Fibroblast of lung (primary cell): ENCODE measurements around the gene CSNK2B. TPM values are rescaled to one million over a fixed set of nuclear protein-coding genes. Genes with fewer than 3 reads are reported as not detected.

Experiments
- DNase-seq, 2 donors: peaks; one replicate each; pipeline versions ENCODE4 v3.0.0 to v3.0.0-alpha.2; 2010; ENCODE audit warnings: low read depth in 2 of 2
- H2AFZ ChIP-seq: 2 replicates; pipeline ENCODE4 v1.5.1; 2012; ENCODE audit warnings: low read length, control low read depth, inconsistent platforms
- H3K27ac ChIP-seq: 2 replicates; pipeline ENCODE4 v1.5.1; 2011; ENCODE audit warnings: low read length, control low read depth; ENCODE audit not compliant: insufficient read depth
- H3K27me3 ChIP-seq: 2 replicates; pipeline ENCODE4 v1.5.1; 2011; ENCODE audit warnings: mild to moderate bottlenecking, low read length; ENCODE audit not compliant: control insufficient read depth, insufficient read depth
- H3K36me3 ChIP-seq: 2 replicates; pipeline ENCODE4 v1.5.1; 2011; ENCODE audit warnings: low read length; ENCODE audit not compliant: control insufficient read depth, insufficient read depth
- H3K4me1 ChIP-seq: 2 replicates; pipeline ENCODE4 v1.5.1; 2011; ENCODE audit warnings: low read length; ENCODE audit not compliant: control insufficient read depth, insufficient read depth; ENCODE audit errors: extremely low read depth
- H3K4me2 ChIP-seq: 2 replicates; pipeline ENCODE4 v1.5.1; 2011; ENCODE audit warnings: low read length, control low read depth; ENCODE audit not compliant: insufficient read depth; ENCODE audit errors: extremely low read depth
- H3K4me3 ChIP-seq, 4 experiments: fragments of 200-600 bp in 1 of 4; sonication (generic) in 1 of 4; replicated peaks in 1 of 4; 2 replicates each; pipeline ENCODE4 v1.5.1; 2011 to 2016; ENCODE audit warnings: low read length in 4 of 4, low read depth in 3 of 4, mild to moderate bottlenecking in 3 of 4, control low read depth in 2 of 4, inconsistent platforms in 1 of 4, mixed read lengths in 1 of 4; ENCODE audit not compliant: insufficient read depth in 1 of 4; ENCODE audit errors: control extremely low read depth in 1 of 4
- H3K79me2 ChIP-seq: 2 replicates; pipeline ENCODE4 v1.5.1; 2012; ENCODE audit warnings: mild to moderate bottlenecking, low read length, inconsistent platforms; ENCODE audit not compliant: control insufficient read depth, insufficient read depth
- H3K9ac ChIP-seq: 2 replicates; pipeline ENCODE4 v1.5.1; 2011; ENCODE audit warnings: mild to moderate bottlenecking, low read length, control low read depth; ENCODE audit not compliant: insufficient read depth
- H3K9me3 ChIP-seq: 2 replicates; pipeline ENCODE4 v1.5.1; 2012; ENCODE audit warnings: low read depth, low read length; ENCODE audit not compliant: control insufficient read depth, insufficient read depth
- H4K20me1 ChIP-seq: 2 replicates; pipeline ENCODE4 v1.5.1; 2011; ENCODE audit warnings: low read length; ENCODE audit not compliant: control insufficient read depth, insufficient read depth; ENCODE audit errors: extremely low read depth
- EZH2 ChIP-seq: IDR thresholded peaks from 2 replicates; pipeline ENCODE4 v1.5.1; 2012; ENCODE audit warnings: low read length, control low read depth, mild to moderate bottlenecking; ENCODE audit errors: missing control alignments
- polyA minus RNA-seq: library from RNA; depleted of rRNA, polyadenylated mRNA; stranded (reverse); fragments of >200 nt; gene quantifications from 2 replicates; pipeline ENCODE4 v1.2.3, GENCODE V29; 2011; ENCODE audit warnings: low replicate concordance
- polyA plus RNA-seq, 2 donors: library from polyadenylated mRNA; depleted of rRNA in 1 of 2; stranded (reverse) in 1 of 2; unstranded in 1 of 2; fragments of >200 nt; gene quantifications; 2 replicates each; pipeline ENCODE4 v1.2.1, GENCODE V29; 2011 to 2012; ENCODE audit warnings: missing spikeins in 1 of 2
- total RNA-seq: library from RNA; depleted of rRNA; stranded (reverse); fragments of >200 nt; gene quantifications from 2 replicates; pipeline ENCODE4 v1.2.1, GENCODE V29; 2014
- TF ChIP-seq, protein P1 (sequence below), 2 donors: IDR thresholded peaks in 1 of 2; conservative IDR thresholded peaks in 1 of 2; 1 replicate in 1 of 2; 2 replicates in 1 of 2; pipeline ENCODE4 v1.5.1; 2011 to 2012; ENCODE audit warnings: low read length in 2 of 2, control low read depth in 1 of 2, inconsistent platforms in 1 of 2, low read depth in 1 of 2, mild to moderate bottlenecking in 1 of 2

CSNK2B gene
- total RNA-seq (67.2 and 70.9 TPM in 2 replicates), polyA plus RNA-seq (84.9 and 124 TPM in 2 replicates), polyA minus RNA-seq (331 and 449 TPM in 2 replicates)
- 256 and 335 TPM in 2 replicates for polyA plus RNA-seq (2012)

DNA sequence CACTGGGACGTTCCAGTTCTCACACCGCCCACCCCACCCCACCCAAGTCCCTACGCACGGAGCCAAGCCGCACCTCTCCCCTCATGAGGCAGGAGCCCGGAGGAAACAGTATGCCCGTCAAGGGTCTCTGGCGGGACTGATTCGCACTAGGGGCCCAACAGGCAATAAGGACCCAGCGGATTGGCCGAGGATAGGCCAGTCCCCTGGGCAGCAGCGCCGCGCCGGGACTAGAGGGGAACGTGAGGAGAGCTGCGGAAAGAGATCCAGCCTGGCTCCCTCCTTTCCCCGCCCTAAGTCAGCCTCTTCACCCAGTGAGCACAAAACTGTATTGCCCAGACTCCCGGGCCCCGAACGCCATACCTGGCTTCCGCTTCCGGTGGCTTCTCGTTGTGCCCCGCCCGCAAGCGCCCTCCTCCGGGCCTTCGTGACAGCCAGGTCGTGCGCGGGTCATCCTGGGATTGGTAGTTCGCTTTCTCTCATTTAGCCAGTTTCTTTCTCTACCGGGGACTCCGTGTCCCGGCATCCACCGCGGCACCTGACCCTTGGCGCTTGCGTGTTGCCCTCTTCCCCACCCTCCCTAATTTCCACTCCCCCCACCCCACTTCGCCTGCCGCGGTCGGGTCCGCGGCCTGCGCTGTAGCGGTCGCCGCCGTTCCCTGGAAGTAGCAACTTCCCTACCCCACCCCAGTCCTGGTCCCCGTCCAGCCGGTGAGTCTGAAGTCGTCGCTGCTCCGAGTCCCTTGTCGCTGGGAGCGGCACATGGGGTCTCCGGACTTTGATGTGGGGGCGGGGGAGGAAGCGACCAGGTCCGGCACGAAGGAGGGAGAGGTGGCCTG lies at the start of gene CSNK2B:
Gene CSNK2B, plus strand, starts transcription at position 580 of the 836 bp plus-strand sequence. CDS start 752 bp downstream, outside the sequence.
- Histone ChIP-seq H3K27ac (peak within 1 kb of the TSS; percentile 87), H3K9ac (peak within 1 kb of the TSS; percentile 94), H3K36me3 (peaks cover 22% of the 10 kb centered on the region), H2AFZ (peak within 1 kb of the TSS; percentile 60), H3K9me3 (no peaks in the 10 kb centered on the region), H3K4me3 (peak within 1 kb of the TSS; percentile 82 to 94 (median 86)), H3K4me1 (peaks cover 23% of the 10 kb centered on the region), H3K79me2 (peaks cover 46% of the 10 kb centered on the region), H4K20me1 (no peaks in the 10 kb centered on the region), H3K27me3 (no peaks in the 10 kb centered on the region), H3K4me2 (peak within 1 kb of the TSS; percentile 95)
- TF ChIP-seq, protein P1, sequence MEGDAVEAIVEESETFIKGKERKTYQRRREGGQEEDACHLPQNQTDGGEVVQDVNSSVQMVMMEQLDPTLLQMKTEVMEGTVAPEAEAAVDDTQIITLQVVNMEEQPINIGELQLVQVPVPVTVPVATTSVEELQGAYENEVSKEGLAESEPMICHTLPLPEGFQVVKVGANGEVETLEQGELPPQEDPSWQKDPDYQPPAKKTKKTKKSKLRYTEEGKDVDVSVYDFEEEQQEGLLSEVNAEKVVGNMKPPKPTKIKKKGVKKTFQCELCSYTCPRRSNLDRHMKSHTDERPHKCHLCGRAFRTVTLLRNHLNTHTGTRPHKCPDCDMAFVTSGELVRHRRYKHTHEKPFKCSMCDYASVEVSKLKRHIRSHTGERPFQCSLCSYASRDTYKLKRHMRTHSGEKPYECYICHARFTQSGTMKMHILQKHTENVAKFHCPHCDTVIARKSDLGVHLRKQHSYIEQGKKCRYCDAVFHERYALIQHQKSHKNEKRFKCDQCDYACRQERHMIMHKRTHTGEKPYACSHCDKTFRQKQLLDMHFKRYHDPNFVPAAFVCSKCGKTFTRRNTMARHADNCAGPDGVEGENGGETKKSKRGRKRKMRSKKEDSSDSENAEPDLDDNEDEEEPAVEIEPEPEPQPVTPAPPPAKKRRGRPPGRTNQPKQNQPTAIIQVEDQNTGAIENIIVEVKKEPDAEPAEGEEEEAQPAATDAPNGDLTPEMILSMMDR (conservative IDR thresholded peaks at IDR 0.05 in 1 of 2, IDR thresholded peaks at IDR 0.05 in 1 of 2; ENCODE audit: low read depth in 1 of 2, low read length in 2 of 2) = peak in 1 of 2 donors; percentile 18
- TF ChIP-seq EZH2 = no peak
- peak; percentile 97 for DNase-seq

DNA sequence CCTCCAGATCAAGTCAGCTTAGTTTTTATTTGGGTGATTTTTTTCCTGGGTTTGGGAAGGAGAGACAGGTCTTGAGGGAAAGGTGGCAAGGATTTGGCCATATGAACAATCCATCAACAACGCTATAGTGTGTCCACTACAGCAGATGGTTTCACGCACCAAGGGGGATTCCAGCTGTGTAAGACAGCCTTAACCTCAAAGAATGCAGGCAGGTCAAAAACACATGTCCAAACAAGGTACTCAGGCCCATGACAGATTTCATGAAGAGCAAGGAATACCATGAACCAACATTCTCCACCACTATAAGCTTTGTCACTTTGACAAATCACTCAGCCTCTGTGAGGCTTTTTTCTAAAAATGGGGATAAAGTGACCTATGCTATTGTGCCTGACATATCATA lies 48.9 kb upstream of the CSNK2B start:
- Histone ChIP-seq H2AFZ (no peak overlapping the region), H4K20me1 (no peaks in the 10 kb centered on the region), H3K9me3 (no peaks in the 10 kb centered on the region), H3K9ac (no peak overlapping the region), H3K27me3 (peaks cover 3% of the 10 kb centered on the region), H3K79me2 (peaks cover 13% of the 10 kb centered on the region), H3K4me3 (no peak overlapping the region), H3K4me2 (no peak overlapping the region), H3K36me3 (no peaks in the 10 kb centered on the region), H3K27ac (no peak overlapping the region), H3K4me1 (no peaks in the 10 kb centered on the region)
- no peak for TF ChIP-seq EZH2
- TF ChIP-seq, protein P1 (conservative IDR thresholded peaks at IDR 0.05 in 1 of 2, IDR thresholded peaks at IDR 0.05 in 1 of 2; ENCODE audit: low read depth in 1 of 2, low read length in 2 of 2) = no peak
- no peak for DNase-seq

DNA sequence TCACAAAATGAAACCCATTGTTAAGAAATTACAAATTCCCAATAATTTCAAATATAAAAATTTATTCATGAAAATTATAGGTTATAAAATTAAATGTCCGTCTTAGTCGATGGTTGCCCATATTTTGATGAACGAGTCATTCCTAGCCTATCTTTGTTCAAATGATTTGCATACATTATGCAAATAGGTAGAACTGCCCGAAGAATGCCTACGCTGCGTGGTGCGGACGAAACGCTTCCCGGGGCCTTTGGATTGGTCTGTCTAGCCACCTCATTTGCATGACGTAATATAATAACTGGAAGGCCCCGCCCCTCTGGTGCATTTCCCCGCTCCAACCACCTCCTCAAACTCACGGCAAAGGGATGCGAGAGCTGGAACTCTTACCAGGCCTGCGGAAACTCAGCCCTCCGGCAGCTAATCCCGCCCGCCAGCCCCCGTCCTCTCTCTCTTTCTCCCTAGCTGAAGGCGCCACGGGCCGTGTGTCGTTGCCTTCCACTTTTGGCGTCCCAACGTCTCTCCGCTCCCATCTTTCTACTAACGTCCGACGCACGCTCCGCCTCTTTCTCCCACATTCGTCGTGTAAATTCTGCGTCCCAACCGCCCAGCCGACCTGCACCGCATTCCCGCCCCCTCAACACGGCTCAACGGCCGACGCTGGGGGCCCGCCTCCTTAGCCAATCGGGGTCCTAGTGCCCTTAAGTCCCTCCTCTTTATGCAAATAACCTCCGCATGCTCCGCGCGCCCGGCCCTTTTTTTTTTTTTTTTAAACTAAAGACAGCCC lies 45.9 kb upstream of the CSNK2B start:
- H2AFZ ChIP-seq = peak overlapping the region; percentile 91
- H3K4me3 ChIP-seq = peak overlapping the region; percentile 72 to 89 (median 79)
- DNase-seq = peak; percentile 99 to 100
- no peaks in the 10 kb centered on the region for H3K27me3 ChIP-seq
- H3K36me3 ChIP-seq = peaks cover 9% of the 10 kb centered on the region
- H3K27ac ChIP-seq = peak overlapping the region; percentile 100
- peak overlapping the region; percentile 91 for H3K9ac ChIP-seq
- peaks cover 2% of the 10 kb centered on the region for H3K4me1 ChIP-seq
- TF ChIP-seq EZH2 = no peak
- TF ChIP-seq, protein P1 (conservative IDR thresholded peaks at IDR 0.05 in 1 of 2, IDR thresholded peaks at IDR 0.05 in 1 of 2; ENCODE audit: low read depth in 1 of 2, low read length in 2 of 2) = no peak
- H3K9me3 ChIP-seq = no peaks in the 10 kb centered on the region
- H4K20me1 ChIP-seq = no peaks in the 10 kb centered on the region
- peak overlapping the region; percentile 89 for H3K4me2 ChIP-seq
- H3K79me2 ChIP-seq = peaks cover 39% of the 10 kb centered on the region
